ENCODE measurements around the gene IL16. TPM values are rescaled to one million over a fixed set of nuclear protein-coding genes. Genes with fewer than 3 reads are reported as not detected.

The IL16 gene
- polyA plus RNA-seq, 1 donor: 8.1 TPM

DNA sequence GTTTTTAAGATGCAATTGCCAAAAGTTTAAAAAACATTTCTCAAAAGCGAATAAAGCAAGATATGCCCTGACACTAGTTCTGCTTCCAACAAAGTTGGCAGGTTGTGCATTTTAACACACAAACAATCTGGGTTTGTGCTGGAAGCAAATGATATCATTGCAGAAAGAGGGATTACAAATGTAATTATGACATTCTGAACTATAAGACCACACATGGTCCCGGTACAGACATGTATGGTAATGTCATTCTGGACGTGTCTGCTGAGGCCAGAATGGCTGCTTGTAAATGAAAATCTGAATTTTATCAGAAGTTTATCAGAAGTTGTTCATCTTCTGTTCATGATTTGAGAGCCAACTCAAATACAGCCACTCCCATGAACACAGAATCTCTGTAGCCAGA lies 166.6 kb downstream of the IL16 start:
- Histone ChIP-seq H3K4me3 (ENCODE audit: low read length) (no peak overlapping the region), H3K36me3 (ENCODE audit: control insufficient read depth, insufficient read depth, low read length) (no peaks in the 10 kb centered on the region), H3K9me3 (ENCODE audit: control insufficient read depth, low read depth, low read length) (no peaks in the 10 kb centered on the region), H3K27me3 (ENCODE audit: control insufficient read depth, insufficient read depth, low read length) (no peaks in the 10 kb centered on the region), H3K4me1 (ENCODE audit: control insufficient read depth, insufficient read depth, low read length) (no peaks in the 10 kb centered on the region), H3K27ac (ENCODE audit: low read length) (no peak overlapping the region)
- WGBS (ENCODE audit: insufficient coverage, low lambda C conversion rate): no CpG with 5 or more reads among the region's 3 CpGs
- no peak for DNase-seq

Other genes starting within 250 kb of the IL16 start
- gene MESD, start 207.1 kb upstream of the IL16 start, polyA plus RNA-seq: 29.6 TPM
- gene TLNRD1, start 196.0 kb upstream of the IL16 start, polyA plus RNA-seq: 6.9 TPM
- gene CFAP161, start 62.6 kb upstream of the IL16 start, polyA plus RNA-seq: 0.25 TPM
- 31.2 TPM for gene STARD5, start 127.3 kb downstream of the IL16 start, polyA plus RNA-seq
- 6.2 TPM for gene TMC3, start 177.3 kb downstream of the IL16 start, polyA plus RNA-seq

Data from large intestine (tissue), 3 donors.